HG02884 (cell line): ENCODE data around the gene GAB1.

Experiments
- ATAC-seq: cut with Tn5 transposase; IDR thresholded peaks from one replicate; pipeline ENCODE4 v1.9.1; 2021; ENCODE audit warnings: mild to moderate bottlenecking, moderate library complexity; ENCODE audit not compliant: unreplicated experiment

The GAB1 gene

DNA sequence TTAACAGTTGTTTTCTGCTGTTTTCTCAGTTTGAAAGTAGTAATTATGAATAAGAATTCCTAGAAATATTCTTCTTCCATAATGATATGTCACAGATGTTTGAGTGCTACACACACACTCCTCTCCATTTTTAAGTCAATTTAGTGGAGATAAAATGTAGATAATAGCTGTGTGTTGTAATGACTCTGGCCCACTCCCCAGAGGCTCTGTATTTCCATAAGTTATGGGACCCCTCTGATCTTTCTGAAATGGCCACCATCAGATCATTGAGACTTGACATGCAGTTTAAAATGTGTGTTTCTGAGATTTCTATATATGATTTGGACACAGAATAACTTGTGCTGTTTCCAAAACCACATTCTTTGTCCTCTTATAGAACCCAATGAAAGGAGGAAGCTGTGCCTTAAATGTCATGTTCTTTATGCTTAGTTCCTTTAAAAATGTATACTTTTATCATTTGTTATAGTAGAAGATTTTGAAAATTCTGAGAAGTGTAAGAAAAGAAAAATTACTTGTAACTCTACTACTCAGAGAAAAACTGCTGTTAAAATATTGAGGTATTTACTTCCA is 46.4 kb downstream of the GAB1 start:
- ATAC-seq: no peak

DNA sequence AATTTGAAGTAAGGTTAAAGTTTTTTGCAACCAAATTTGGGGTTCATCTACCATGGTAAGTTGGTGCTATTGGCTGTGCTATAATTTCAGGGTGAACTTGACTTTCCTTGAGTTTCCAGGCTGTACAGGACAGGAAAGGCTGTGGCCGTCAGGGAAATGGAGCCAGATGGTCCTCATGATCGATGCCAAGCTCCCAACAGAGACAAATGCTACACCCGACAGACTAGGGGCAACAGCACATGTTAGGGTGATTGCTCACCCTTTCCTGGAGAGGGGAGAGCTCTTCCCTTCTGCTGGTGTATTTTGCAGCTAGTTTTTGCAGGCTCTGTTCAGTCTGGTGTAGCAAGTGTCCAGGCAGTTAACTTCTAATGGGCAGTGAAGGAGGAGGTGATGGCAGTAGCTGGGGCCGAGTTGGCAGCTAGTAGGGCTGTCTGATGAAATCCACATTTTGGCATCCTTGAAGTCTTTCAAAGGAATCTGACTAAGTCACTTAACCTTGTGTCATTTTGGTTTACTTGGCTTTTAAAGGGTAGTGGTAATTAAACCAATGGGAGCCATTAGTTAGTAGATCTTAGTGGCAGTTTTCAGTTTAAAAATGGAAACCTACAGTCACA is 47.8 kb downstream of the GAB1 start:
- ATAC-seq: no peak

DNA sequence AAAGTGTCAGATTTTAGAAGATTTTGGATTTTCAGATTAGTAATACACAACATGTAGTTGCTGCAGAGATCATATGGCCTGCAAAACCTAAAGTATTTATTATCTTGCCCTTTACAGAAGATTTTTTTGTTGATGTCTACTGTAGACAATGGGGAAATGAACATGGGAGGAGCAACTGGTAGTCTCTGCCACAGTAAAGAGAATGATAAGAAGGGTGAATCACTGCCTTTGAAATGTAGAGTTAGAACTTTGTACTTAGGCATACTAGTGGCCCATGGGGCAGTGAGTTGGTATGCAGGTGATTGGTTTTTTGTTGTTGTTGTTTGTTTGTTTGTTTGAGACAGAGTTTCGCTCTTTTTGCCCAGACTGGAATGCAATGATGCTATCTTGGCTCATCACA is 50.1 kb downstream of the GAB1 start:
- ATAC-seq: no peak

DNA sequence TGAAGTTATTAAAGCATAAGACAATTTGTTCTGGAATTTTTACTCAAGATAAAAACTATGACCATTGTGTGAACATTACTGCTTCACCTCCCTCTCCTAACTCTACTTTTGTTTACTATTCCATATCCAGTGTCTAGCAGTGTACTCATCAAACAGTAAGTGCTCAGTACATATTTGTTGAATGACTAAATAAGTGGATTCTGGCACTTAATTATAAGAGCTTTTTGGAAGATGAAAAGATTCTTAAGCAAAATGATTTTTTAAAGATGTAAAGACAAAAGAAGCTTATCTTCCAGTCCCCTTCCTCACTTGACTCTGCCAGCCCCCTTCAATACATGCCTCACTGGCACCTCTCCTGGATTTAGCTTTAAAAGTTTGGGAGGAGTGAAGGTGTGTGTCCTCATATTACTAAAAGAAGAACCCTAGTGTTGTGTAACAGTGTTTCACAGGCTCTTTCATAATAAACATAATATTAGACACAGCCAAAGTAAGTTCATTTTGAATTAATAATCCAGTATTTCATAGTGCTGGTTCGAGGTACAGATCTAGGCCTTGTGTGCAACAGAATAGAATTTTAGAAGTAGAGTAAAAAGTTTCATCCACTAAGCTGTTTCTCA is 53.0 kb downstream of the GAB1 start:
- ATAC-seq: no peak

DNA sequence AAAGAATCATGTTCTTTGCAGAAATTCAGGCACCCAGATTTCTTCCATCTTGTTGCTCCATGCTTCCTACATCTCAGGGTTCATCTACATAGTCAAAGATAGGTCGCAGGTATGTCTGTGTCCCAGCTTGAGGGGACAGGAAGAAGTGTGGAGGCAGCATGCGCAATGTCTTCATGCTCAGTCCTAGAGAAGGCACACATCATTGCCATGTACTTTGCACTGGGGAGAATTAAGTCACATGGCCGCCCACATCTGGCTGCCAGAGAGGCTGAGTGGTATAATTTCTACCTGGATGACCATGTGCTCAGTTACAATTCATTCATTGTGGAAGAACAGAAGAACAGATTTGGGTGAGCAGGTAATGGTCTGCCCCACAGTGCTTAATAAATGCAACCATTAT is 54.1 kb downstream of the GAB1 start:
- ATAC-seq: no peak

DNA sequence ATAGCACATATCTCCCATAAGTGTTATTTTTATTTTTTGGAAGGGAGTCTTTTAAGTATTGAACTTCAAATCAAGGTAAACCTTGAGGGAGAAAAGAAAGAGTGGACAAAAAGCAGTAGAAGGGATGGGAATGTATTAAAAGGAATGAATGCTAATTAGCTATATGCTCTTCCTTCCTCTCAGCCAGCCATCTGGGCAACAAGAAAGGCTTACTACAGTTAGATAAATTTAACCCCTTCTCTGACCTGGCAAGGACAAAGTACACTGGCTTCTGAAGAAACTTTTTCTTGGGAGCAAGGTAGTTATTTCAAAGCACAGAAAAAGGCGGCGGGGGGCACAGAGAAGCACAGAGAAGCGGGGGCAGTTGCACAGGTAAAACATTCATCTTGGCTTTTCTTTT is 54.6 kb downstream of the GAB1 start:
- no peak for ATAC-seq

DNA sequence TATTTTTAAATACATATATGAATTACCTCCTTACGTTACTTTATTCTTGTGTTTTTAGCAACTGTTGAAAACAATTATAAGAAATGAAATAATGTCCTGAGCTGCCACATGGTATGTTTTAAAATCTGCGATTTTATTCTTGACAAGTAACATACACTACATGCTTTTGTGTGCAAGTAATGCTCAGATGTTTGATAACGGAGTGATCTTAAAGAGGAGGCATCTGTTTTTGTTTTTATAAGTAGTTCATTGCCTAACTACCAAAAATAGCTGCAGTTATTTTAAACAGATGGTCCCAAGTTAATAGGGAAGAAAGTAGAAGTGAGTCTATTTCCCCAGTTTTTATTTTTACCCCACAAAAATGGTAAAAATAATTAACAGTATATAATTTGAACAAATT is 55.2 kb downstream of the GAB1 start:
- no peak for ATAC-seq

DNA sequence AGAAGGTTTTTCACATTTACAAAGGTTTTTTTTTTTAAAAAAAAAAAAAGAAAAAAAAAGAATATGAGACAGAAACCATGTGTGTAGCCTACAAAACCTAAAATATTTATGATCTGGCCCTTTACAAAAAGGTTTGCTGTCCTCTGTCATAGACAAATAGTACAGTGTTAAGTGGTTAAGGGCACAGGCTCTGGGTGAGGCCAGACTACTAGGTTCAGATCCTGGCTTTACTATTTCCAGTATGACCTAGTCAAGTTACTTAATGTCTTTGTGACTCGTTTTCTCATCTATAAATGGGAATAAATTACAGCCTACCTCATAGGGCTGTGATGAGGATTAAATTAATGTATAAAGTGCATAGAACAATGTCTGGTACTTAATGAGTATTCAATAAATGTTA is 56.5 kb downstream of the GAB1 start:
- ATAC-seq: no peak

DNA sequence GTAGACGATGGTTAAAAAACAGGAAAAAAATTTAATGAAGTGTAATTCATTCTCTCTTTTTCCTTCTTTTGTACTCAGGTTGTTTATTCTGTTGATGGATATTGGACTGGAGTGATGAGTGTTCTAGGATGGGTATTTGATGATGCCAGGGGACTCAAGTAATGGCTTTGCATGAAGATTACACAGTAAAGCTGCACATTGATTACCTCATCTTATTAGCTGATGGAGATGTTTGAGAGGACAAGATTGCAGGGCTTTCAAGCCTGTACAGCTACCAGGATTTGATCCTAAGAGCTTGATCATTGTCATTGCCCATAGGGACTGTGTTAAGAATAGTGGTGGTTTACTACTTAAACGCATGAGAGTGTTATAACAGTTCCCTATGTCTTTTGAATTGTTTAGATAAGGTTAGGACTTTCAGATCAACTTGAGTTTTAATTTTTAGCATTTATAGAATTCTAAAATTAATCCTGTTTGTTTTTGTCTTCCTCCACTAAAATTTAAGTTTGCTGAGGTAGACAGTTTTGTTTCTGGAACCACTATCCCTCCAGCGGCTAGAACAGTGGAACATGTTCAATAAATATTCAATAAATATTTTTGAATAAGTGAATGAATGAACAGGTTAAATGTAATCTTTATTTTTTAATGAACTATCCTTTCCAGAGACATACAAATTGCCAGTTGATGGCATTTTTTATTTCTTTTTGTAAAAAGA is 58.2 kb downstream of the GAB1 start:
- ATAC-seq: no peak

DNA sequence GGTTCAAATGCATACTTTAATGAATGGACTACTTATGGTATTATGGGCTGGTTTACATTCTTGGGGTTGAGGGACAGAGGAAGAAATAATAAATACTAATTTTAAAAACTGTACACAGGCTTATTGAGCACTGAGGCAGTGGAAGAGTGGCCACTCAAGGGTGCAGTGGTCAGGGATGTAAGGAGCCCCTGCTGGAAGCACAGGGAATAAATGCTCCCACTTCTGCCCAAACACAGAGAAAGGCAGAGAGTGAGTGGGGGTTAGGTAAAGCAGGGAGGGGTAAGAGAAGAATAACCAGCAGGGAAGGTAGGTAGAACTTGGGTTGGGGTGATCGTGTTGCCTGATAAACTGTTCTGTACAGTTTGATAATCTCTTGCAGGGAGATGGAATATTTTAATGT is 60.0 kb downstream of the GAB1 start:
- ATAC-seq: no peak

DNA sequence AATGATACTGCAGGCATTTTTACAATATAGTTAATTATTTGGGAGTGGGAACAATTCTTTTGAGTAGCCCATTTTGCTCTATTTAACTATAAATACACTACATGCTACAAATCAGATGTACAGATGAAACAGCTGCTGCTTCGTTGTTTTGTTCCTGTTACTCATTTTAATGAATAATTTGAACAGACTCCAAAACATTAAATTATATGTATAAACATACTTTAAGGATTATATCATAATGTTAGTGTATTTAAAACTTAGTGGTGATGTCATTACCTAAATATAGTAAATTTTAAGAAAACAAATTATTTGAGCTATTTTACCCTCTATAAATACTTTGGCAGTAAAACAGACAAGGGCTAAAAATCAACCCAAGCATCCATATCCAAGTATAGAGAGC is 60.7 kb downstream of the GAB1 start:
- no peak for ATAC-seq

DNA sequence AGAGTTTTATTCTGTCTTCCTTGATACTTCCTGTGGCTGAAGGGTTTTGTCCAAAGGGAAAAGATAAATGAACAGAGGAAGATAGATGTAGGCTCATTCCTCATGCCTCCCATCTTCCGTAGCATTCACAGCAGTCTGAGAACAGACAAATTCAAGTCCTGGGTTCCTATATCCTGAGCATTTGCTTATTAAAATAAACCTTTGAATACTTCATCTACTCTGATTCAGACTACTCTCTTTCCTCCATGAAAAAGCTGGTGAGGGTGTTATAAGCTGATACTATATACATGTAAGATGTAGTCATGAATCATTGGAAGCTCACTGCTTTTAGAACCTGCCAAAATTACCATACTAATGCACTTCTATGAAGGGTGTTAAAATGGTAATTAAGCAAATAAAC is 61.2 kb downstream of the GAB1 start:
- no peak for ATAC-seq

DNA sequence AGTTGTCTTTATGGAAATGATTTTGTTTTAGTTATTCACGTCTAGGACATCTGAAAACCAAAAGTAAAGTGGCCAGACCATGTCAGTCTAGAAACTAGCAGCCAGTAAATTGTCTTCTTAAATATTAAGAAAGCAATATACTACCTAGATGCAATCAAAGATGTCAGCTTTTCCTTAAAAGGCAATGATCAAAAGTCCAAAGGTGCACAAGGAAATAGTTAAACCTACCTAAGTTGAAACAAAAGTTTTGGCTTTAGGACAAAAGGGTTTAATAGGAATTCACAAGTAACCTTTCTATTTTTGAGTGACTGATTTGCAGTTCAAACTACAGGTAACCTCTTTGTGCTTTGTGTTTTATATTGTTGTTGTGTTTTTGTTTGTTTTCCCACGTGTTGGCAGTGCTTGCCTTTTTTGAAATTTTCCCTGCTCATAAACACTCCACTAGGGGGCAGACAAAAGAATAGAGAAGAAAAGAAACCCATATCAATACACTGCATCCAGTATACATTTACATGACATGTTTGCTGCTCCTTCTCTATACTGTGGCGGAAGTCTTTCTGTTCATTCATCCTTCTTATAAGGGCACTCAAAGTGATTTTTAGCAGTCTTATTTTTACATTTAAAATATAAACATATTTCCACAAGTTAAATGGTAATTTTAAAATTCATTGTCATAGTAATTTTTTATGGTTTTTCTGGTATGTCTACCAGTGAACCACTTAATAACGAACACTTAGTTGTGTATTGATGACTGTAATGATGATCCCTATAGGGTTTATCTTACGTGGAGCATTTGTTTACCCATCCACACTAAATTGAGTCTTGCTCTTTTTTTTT is 62.7 kb downstream of the GAB1 start:
- ATAC-seq: peak; percentile 56

DNA sequence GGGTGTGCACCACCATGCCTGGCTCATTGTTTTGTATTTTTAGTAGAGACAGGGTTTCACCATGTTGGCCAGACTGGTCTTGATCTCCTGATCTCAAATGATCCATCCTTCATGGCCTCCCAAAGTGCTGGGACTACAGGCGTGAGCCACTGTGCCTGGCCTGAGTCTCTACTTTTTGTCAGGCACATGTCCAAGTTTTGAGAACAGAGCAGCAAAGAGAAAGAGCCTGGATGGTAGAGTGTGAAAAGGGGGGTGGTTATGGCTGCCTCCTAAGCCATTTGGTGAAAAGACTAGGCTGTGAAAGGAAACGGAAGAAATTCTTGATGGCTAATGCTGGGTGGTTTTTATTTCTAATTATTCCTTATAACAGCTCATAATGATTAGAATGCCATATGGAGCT is 63.4 kb downstream of the GAB1 start:
- no peak for ATAC-seq

DNA sequence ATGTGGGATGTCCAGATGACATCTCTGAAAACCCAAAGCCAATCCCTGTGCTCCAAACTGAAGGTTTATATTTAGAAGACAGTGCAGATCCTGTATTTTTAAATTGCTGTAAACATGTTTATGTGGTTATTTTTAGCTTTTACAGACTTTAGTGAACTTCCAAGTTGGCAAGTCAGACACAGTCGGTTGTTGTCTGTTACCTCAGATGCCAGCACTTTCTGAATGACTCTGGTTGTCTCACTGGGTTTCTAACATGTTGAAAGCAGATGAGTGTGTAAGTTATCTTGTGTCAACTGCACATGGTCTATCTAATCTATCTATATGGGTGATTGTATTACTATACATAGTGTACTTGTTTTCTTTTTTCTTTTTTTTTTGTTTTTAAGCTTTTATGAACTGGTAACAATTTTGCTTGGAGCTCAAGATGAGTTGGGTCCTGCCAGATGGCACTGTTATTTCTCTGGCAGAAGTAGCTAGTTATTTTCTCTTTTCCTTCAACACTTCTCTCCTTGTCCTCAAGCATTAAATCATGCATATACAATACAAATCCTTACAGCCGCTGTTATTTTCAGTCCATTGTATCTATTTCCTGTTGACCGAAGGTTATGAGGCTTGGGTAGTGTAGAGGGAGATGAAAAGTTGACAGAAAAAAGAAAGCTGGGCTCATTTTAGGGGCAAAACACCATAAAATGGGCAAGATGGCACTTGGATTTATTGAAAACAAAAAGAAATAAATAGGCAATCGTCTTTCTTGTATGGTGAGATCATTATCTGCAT is 66.3 kb downstream of the GAB1 start:
- peak; percentile 35 for ATAC-seq

DNA sequence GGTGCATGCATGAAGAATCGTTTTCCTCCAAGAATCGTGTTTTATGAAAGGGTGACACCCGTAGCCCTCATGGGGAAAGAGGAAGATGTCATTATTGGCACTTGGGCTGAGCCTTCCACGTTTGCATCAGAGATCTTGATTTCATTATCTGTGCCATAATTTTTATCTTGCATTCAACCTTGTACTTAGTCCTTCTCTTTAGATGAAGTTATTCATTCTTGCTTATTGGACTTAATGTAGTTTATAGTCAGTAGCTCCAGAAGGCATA is 66.8 kb downstream of the GAB1 start:
- no peak for ATAC-seq

DNA sequence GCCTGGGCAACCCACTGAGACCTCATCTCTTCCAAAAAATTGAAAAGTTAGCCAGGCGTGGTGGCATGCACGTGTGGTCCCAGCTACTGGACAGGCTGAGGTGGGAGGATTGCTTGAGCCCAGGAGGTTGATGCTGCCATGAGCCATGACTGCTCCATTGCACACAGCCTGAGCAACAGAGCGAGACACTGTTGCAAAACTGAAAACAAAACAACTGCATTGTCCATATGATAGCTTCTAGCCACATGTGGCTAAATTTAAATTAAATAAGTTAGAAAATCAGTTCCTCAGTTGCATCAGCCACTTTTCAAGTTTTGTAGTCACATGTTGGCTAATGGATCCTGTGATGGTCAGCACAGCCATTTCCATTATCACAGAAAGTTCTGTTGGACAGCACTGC is 67.9 kb downstream of the GAB1 start:
- ATAC-seq: peak; percentile 93

DNA sequence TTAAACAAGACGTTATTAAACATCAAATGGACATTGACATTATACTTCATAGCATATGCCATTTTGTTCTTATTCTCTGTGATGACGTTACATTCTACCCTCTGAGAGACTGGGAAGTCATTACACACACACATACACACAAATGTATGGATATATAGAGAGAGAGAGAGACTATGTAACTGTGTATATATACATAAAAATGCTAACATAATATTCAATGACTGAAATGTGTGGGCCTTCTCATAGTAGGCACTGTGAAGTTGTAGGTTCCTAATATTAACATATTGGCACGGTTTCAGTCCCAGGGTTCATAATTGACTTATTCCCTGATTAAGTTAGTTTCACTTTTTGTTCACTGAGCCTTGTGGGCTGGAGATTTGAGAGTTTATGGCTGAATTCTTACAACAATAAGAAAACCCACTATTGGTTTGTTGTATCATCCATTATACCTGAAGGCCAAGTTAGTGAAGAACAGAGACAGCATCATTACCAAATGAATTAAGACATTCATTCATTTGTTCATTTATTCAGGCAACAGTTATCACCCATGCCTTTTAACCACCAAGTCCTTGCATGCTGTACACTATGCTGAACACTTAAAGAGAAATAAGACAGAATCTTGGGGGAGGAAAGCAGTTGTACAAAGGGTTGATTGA is 68.5 kb downstream of the GAB1 start:
- ATAC-seq: no peak

DNA sequence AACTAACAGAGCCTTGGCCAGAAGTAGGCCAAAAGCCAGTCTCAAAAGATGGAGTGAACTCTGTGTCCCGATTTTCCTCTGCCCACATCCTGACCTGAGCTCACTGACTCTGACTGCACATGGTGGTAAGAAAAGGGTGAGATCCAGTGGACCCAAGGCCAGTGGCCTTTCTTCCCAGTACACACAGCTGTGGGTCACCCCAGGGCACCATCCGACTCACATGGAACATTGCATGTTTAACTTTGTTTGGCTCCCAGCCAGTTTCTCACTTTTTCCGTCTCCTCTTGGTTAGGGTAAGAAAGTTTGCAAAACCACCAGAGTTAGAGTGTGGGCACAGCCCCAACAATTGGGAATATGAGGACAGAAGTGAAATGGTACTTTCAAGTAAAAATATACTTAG is 69.8 kb downstream of the GAB1 start:
- ATAC-seq: no peak

DNA sequence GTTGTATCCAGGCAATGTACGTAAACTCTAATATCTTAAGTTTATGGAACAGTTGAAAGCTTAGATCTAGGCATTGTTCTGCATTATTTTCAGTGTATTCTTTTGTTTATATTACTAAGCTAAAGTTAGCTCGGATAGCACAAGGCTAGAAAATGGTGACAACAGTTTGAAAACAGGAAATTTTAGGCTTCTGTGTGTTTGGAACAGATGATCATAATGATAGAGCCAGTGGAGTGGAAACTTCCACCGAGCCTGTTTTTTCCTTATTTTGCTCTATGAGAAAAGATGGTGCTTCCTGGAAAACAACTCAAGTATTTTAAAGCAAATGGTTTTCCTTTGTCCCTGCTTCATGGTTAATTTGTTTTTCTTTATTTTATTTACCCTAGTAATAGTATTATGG is 70.8 kb downstream of the GAB1 start:
- ATAC-seq: no peak
